ENCODE measurements around the gene MORN5. TPM values are rescaled to one million over a fixed set of nuclear protein-coding genes. Genes with fewer than 3 reads are reported as not detected.

Gene MORN5
- total and polyA plus RNA-seq, 4 donors = not detected

DNA sequence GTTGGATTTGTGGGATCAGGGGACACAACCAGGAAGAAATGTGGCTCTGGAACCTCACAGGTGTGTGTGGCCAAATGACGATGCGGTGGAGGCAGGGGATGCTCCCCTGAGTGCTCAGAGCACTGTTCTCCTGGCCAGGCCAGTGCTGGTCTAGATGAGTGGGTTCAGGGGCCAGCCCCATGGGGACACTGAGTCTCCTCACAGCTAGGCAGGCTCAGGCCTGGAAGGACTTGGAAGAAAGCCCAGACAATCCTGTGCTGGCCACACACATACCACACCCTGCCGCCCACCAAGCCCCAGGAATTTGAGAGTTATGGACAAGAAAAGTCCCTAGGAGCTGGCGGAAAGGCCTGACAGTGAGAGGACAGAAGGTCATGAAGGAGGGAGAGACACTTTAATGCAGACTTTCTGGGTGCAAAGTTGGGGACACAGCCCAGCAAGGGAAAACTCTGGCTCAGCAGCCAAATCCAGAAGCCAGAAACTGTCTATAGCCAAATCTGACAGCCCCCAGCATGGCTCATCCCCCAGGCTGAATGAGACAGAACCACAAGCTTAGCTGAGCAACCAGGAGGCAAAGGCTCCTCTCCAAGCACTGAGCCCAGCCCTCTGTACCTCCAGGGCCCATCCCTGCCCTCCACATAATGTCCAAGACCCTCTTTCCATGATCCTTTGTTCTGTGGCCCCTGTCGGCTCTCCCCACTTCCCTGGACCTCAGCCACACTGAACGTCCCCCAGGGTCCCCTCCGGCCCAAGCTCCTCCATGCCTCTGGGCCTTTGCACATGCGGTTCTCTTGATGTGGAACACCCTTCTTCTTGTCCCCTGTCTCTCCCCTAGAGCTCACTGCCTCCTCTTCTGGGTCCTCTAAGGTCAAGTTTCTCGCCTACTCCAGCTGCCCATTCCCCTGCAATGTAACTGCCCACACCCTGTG lies 46.7 kb downstream of the MORN5 start:
- Histone ChIP-seq H3K36me3 (ENCODE audit: control insufficient read depth in 4 of 4, insufficient read depth in 3 of 4, low read depth in 1 of 4, low read length in 3 of 4) (no peaks in the 10 kb centered on the region), H3K4me3 (ENCODE audit: low read depth in 1 of 3, low read length in 3 of 3) (no peak overlapping the region), H3K27me3 (ENCODE audit: control insufficient read depth in 4 of 4, insufficient read depth in 4 of 4, low read length in 3 of 4) (peaks cover 0 to 6% (median 0%) of the 10 kb centered on the region in 4 donors), H3K9me3 (ENCODE audit: control insufficient read depth in 4 of 4, low read length in 3 of 4) (no peaks in the 10 kb centered on the region), H3K4me1 (ENCODE audit: control insufficient read depth in 4 of 4, insufficient read depth in 4 of 4, low read length in 3 of 4) (no peaks in the 10 kb centered on the region), H3K27ac (ENCODE audit: low read depth in 1 of 2, low read length in 2 of 2) (no peak overlapping the region), H3K9ac (ENCODE audit: low read depth in 1 of 2, low read length in 2 of 2) (no peak overlapping the region)
- WGBS = 91% methylated on average over 9 of the region's 9 CpGs
- TF ChIP-seq, protein P1, sequence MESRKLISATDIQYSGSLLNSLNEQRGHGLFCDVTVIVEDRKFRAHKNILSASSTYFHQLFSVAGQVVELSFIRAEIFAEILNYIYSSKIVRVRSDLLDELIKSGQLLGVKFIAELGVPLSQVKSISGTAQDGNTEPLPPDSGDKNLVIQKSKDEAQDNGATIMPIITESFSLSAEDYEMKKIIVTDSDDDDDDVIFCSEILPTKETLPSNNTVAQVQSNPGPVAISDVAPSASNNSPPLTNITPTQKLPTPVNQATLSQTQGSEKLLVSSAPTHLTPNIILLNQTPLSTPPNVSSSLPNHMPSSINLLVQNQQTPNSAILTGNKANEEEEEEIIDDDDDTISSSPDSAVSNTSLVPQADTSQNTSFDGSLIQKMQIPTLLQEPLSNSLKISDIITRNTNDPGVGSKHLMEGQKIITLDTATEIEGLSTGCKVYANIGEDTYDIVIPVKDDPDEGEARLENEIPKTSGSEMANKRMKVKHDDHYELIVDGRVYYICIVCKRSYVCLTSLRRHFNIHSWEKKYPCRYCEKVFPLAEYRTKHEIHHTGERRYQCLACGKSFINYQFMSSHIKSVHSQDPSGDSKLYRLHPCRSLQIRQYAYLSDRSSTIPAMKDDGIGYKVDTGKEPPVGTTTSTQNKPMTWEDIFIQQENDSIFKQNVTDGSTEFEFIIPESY (IDR thresholded peaks at IDR 0.05) = no peak
- TF ChIP-seq NR2F2 (IDR thresholded peaks at IDR 0.05) = no peak
- no peak for TF ChIP-seq SP1 (IDR thresholded peaks at IDR 0.05)
- no peak for TF ChIP-seq FOXA2 (IDR thresholded peaks at IDR 0.05)
- TF ChIP-seq YY1 (IDR thresholded peaks at IDR 0.05) = no peak
- TF ChIP-seq, protein P2, sequence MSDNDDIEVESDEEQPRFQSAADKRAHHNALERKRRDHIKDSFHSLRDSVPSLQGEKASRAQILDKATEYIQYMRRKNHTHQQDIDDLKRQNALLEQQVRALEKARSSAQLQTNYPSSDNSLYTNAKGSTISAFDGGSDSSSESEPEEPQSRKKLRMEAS (IDR thresholded peaks at IDR 0.05) = no peak
- TF ChIP-seq, protein P3, sequence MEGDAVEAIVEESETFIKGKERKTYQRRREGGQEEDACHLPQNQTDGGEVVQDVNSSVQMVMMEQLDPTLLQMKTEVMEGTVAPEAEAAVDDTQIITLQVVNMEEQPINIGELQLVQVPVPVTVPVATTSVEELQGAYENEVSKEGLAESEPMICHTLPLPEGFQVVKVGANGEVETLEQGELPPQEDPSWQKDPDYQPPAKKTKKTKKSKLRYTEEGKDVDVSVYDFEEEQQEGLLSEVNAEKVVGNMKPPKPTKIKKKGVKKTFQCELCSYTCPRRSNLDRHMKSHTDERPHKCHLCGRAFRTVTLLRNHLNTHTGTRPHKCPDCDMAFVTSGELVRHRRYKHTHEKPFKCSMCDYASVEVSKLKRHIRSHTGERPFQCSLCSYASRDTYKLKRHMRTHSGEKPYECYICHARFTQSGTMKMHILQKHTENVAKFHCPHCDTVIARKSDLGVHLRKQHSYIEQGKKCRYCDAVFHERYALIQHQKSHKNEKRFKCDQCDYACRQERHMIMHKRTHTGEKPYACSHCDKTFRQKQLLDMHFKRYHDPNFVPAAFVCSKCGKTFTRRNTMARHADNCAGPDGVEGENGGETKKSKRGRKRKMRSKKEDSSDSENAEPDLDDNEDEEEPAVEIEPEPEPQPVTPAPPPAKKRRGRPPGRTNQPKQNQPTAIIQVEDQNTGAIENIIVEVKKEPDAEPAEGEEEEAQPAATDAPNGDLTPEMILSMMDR (IDR thresholded peaks at IDR 0.05; ENCODE audit: low read depth, low read length, missing input control) = no peak
- no peak for TF ChIP-seq FOXA1 (IDR thresholded peaks at IDR 0.05)
- no peak for TF ChIP-seq HNF4A (conservative IDR thresholded peaks at IDR 0.05)
- DNase-seq (ENCODE audit: low spot score) = no peak

DNA sequence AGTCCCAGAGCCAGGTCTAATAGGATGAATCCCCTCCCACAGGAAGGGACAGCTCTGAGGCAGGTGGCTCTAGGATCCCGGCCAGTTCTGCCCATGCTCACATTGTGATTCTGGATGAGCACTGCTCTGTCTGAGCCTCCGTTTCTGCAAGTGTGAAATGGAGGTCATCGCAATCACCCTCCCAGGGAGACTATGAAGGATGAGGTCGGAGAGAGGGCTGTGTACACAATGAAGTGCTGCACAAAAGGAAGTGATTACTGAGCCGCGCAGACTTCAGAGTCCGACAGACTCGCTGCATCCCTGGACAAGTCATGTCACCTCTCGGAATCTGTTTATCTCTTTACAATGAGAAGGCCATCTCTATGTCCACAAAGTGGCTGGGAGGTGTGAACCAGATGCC lies 47.4 kb downstream of the MORN5 start:
- H3K9me3 ChIP-seq (ENCODE audit: control insufficient read depth in 4 of 4, low read length in 3 of 4) = no peaks in the 10 kb centered on the region
- TF ChIP-seq, protein P4, sequence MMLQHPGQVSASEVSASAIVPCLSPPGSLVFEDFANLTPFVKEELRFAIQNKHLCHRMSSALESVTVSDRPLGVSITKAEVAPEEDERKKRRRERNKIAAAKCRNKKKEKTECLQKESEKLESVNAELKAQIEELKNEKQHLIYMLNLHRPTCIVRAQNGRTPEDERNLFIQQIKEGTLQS (IDR thresholded peaks at IDR 0.05) = no peak
- no peak for TF ChIP-seq EGR1 (IDR thresholded peaks at IDR 0.05; ENCODE audit: low read depth in 2 of 2)
- TF ChIP-seq RXRA (IDR thresholded peaks at IDR 0.05) = no peak
- no peak for TF ChIP-seq RAD21 (IDR thresholded peaks at IDR 0.05)
- TF ChIP-seq FOXA2 (IDR thresholded peaks at IDR 0.05) = no peak
- TF ChIP-seq JUND (IDR thresholded peaks at IDR 0.05) = no peak
- TF ChIP-seq FOXA1 (IDR thresholded peaks at IDR 0.05) = no peak
- no peak overlapping the region for H3K4me3 ChIP-seq (ENCODE audit: low read depth in 1 of 3, low read length in 3 of 3)
- H3K36me3 ChIP-seq (ENCODE audit: control insufficient read depth in 4 of 4, insufficient read depth in 3 of 4, low read depth in 1 of 4, low read length in 3 of 4) = no peaks in the 10 kb centered on the region
- peaks cover 0 to 6% (median 3%) of the 10 kb centered on the region in 4 donors for H3K27me3 ChIP-seq (ENCODE audit: control insufficient read depth in 4 of 4, insufficient read depth in 4 of 4, low read length in 3 of 4)
- DNase-seq (ENCODE audit: low spot score) = no peak
- no peak overlapping the region for H3K9ac ChIP-seq (ENCODE audit: low read depth in 1 of 2, low read length in 2 of 2)
- WGBS = 70% methylated on average over 9 of the region's 9 CpGs
- H3K4me1 ChIP-seq (ENCODE audit: control insufficient read depth in 4 of 4, insufficient read depth in 4 of 4, low read length in 3 of 4) = no peaks in the 10 kb centered on the region
- H3K27ac ChIP-seq (ENCODE audit: low read depth in 1 of 2, low read length in 2 of 2) = no peak overlapping the region

All from liver (tissue), 9 donors.